GM23248 (cell line): Measurements from ENCODE around the gene CFAP100.

ENCODE experiments used
- EZH2 ChIP-seq: fragments of 200-600 bp; sonication (generic); IDR thresholded peaks from 2 replicates; pipeline ENCODE4 v1.6.1; 2018; ENCODE audit warnings: antibody characterized with exemption, mild to moderate bottlenecking; ENCODE audit not compliant: insufficient read depth, poor library complexity, severe bottlenecking
- EZH2phosphoT487 ChIP-seq: fragments of 200-600 bp; sonication (generic); IDR thresholded peaks from 2 replicates; pipeline ENCODE4 v1.6.1; 2018; ENCODE audit warnings: antibody characterized with exemption, moderate library complexity, mild to moderate bottlenecking, low read depth; ENCODE audit not compliant: insufficient read depth

DNA sequence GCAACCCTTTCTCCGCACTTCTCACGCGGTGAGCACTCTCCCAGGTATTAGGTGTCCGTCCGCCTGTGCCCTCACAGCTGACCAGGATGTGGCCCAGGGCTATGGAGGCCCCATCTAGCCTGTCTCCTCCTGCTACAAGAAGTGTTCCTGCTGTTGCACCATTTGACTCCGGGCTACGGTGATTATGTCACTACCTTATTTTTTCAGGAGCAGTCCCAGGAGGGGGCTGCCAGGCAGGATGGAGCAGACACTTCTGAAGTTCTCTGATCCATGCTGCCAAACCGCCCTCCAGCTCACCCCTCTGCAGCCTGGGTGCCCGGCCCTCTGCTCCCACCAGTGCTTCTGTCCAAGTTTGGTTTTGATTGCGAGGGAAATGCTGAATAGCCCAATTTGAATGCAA, 44.0 kb downstream of the CFAP100 start:
- TF ChIP-seq EZH2, result no peak
- TF ChIP-seq EZH2phosphoT487, result no peak
